GM12875 (cell line): ENCODE measurements around the gene CHMP4B.

ENCODE experiments used
- H3K4me3 ChIP-seq: one replicate; pipeline ENCODE4 v1.5.1; 2011; ENCODE audit warnings: low read depth, low read length, control low read depth
- CTCF ChIP-seq: IDR thresholded peaks from 2 replicates; pipeline ENCODE4 v1.5.1; 2011; ENCODE audit warnings: low read depth, mild to moderate bottlenecking, control low read depth, inconsistent platforms, low read length, moderate library complexity, borderline replicate concordance; ENCODE audit not compliant: insufficient read depth

The CHMP4B gene

GRCh38 chr20:33893314-33893713, 82.2 kb downstream of the CHMP4B start:
- TF ChIP-seq CTCF, result no peak
- no peak overlapping the region for H3K4me3 ChIP-seq

GRCh38 chr20:33894798-33895197, 83.7 kb downstream of the CHMP4B start:
- TF ChIP-seq CTCF, result no peak
- no peak overlapping the region for H3K4me3 ChIP-seq

GRCh38 chr20:33896509-33896908, 85.4 kb downstream of the CHMP4B start:
- no peak for TF ChIP-seq CTCF
- no peak overlapping the region for H3K4me3 ChIP-seq

GRCh38 chr20:33897313-33897912, 86.3 kb downstream of the CHMP4B start:
- 0 out of 2 replicates have a peak, but pooled peaks have one; percentile 9 for TF ChIP-seq CTCF
- no peak overlapping the region for H3K4me3 ChIP-seq

GRCh38 chr20:33899106-33899505, 88.0 kb downstream of the CHMP4B start:
- H3K4me3 ChIP-seq, result no peak overlapping the region
- TF ChIP-seq CTCF, result no peak

- TF ChIP-seq CTCF, result no peak
- no peak overlapping the region for H3K4me3 ChIP-seq
Measured at GRCh38 chr20:33900521-33901131, 89.5 kb downstream of the CHMP4B start.

GRCh38 chr20:33901132-33901523, 90.0 kb downstream of the CHMP4B start:
- no peak for TF ChIP-seq CTCF
- H3K4me3 ChIP-seq, result no peak overlapping the region
